Ascending aorta (tissue), 2 donors: ENCODE measurements around the gene TRAPPC10. TPM values are rescaled to one million over a fixed set of nuclear protein-coding genes. Genes with fewer than 3 reads are reported as not detected.
"Not testable (repeated sequence)": the region's sequence is repeated elsewhere in the genome, so short reads cannot be mapped to it uniquely, and the experiment has no call there.

Experiments used
- DNase-seq, 2 donors: peaks; one replicate each; pipeline ENCODE4 v3.0.0-alpha.2; 2019; ENCODE audit warnings: low spot score in 2 of 2
- H3K27ac ChIP-seq, 2 donors: fragments of 200-600 bp; sonication (generic); one replicate each; pipeline ENCODE4 v1.5.1; 2016 to 2017; ENCODE audit warnings: mild to moderate bottlenecking in 1 of 2
- H3K27me3 ChIP-seq: fragments of 200-600 bp; sonication (generic); one replicate; pipeline ENCODE4 v1.5.1; 2017
- H3K36me3 ChIP-seq, 2 donors: fragments of 200-600 bp; sonication (generic); one replicate each; pipeline ENCODE4 v1.5.1; 2016
- H3K4me1 ChIP-seq, 2 donors: fragments of 200-600 bp; sonication (generic); one replicate each; pipeline ENCODE4 v1.5.1; 2016 to 2017; ENCODE audit warnings: mild to moderate bottlenecking in 1 of 2
- H3K4me3 ChIP-seq, 2 donors: fragments of 200-600 bp; sonication (generic); one replicate each; pipeline ENCODE4 v1.5.1; 2016 to 2017; ENCODE audit warnings: mild to moderate bottlenecking in 1 of 2
- H3K9me3 ChIP-seq, 2 donors: fragments of 200-600 bp; sonication (generic); one replicate each; pipeline ENCODE4 v1.5.1; 2016
- intact Hi-C: fragments of 100-400 bp; cut with DNase I; formaldehyde crosslinking; loops from one replicate; pipeline ENCODE4 v1.15.1; 2023
- total RNA-seq: library from RNA; depleted of rRNA; stranded (reverse); fragments of >200 nt; gene quantifications from one replicate; pipeline ENCODE4 v1.1.0, GENCODE V29; 2016
- TF ChIP-seq, protein P1 (sequence below), 3 experiments: fragments of 200-600 bp in 2 of 3; fragments of 450-650 bp in 1 of 3; sonication (generic) in 2 of 3; IDR thresholded peaks; one replicate each; pipeline ENCODE4 v1.5.1; 2016 to 2019; ENCODE audit warnings: antibody characterized with exemption in 3 of 3, mild to moderate bottlenecking in 1 of 3, moderate library complexity in 1 of 3

TRAPPC10 gene
- total RNA-seq, 1 donor from 2014 or later, result 7.9 TPM

DNA sequence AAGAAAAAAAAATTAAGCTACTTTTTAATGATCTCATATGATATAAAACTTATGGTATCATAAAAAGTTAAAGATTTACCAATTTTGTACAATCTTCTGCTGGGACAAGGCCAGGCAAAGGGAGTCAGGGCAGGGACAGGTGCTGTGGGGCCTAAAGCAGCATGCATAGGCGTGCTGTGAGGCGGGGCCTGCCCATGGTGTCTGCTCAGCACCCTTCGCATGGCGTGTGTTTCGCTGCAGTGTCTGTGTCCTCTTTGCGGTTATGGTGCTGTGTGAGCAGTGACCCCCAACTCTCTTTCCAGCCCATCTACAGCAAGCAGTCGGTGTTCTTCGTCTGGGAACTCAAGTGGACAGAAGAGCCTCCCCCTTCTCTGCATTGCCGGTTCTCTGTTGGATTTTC lies 81.7 kb downstream of the TRAPPC10 start:
- Histone ChIP-seq H3K27ac (no peak overlapping the region), H3K36me3 (peaks cover 42 to 62% of the 10 kb centered on the region in 2 donors), H3K4me1 (no peaks in the 10 kb centered on the region), H3K27me3 (no peaks in the 10 kb centered on the region), H3K4me3 (no peak overlapping the region), H3K9me3 (no peaks in the 10 kb centered on the region)
- TF ChIP-seq, protein P1, sequence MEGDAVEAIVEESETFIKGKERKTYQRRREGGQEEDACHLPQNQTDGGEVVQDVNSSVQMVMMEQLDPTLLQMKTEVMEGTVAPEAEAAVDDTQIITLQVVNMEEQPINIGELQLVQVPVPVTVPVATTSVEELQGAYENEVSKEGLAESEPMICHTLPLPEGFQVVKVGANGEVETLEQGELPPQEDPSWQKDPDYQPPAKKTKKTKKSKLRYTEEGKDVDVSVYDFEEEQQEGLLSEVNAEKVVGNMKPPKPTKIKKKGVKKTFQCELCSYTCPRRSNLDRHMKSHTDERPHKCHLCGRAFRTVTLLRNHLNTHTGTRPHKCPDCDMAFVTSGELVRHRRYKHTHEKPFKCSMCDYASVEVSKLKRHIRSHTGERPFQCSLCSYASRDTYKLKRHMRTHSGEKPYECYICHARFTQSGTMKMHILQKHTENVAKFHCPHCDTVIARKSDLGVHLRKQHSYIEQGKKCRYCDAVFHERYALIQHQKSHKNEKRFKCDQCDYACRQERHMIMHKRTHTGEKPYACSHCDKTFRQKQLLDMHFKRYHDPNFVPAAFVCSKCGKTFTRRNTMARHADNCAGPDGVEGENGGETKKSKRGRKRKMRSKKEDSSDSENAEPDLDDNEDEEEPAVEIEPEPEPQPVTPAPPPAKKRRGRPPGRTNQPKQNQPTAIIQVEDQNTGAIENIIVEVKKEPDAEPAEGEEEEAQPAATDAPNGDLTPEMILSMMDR (IDR thresholded peaks at IDR 0.05), result no peak
- DNase-seq, result peak in 1 of 2 donors; percentile 22
- intact Hi-C loops, result no loop called here

DNA sequence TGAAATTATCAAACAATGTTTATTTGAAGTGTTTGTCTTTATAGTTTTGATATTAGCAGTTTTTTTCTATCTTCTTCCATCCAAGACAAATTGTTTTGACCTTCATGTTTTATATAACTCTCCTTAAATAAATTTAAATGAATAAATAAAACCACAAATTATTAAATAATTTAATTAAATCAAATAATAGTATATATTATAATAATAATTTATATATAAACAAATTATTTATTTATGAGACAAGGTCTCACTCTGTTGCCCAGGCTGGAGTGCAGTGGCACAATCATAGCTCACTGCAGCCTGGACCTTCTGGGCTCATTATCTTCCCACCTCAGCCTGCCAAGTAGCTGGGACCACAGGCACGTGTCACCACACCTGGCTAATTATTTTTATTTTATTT lies 82.7 kb downstream of the TRAPPC10 start:
- DNase-seq, result no peak
- intact Hi-C loops, result no loop called here
- TF ChIP-seq, protein P1 (IDR thresholded peaks at IDR 0.05), result no peak
- Histone ChIP-seq H3K36me3 (peaks cover 31 to 51% of the 10 kb centered on the region in 2 donors), H3K27ac (no peak overlapping the region), H3K4me3 (no peak overlapping the region), H3K9me3 (no peaks in the 10 kb centered on the region), H3K27me3 (no peaks in the 10 kb centered on the region), H3K4me1 (no peaks in the 10 kb centered on the region)

DNA sequence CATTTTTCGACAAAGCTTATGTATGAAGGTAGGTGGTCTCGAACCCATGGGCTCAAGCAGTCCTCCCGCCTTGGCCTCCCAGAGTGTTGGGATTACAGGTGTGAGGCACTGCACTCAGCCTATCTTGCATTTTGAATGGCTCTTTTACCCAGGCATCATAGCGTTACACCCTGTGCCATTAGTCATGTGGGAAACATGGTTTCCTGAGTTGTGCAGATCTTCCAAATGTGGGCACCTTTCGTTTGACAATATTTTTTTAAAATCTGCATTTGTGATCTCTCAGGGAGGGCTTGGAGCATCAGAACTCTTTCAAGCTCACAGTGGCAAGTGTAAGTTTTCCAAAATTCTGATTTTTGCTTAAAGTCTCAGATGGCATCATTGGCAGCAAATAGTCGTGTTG lies 86.4 kb downstream of the TRAPPC10 start:
- DNase-seq, H3K27me3 ChIP-seq, intact Hi-C loops, H3K9me3 ChIP-seq, H3K4me3 ChIP-seq, H3K4me1 ChIP-seq, H3K27ac ChIP-seq: not testable (repeated sequence)
- H3K36me3 ChIP-seq, result peaks cover 9 to 19% of the 10 kb centered on the region in 2 donors

DNA sequence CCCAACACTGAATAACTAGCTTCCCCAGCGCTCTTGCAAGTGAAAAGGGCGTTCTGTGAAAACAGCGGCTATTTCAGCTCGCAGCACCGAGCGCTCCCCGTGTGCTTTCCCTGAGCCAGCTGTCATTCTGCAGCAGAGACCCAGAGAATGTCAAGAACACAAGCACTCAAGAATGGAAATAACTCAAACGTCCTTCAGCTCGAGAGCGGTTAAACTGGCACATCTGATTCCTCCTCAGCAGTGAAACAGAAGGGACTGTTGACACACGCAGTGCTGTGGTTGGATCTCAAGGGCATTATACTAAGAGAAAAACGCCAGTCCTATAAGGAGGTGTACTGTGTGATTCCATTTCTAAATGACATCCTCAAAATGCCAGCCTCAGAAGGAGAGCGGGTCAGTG lies 86.9 kb downstream of the TRAPPC10 start:
- H3K4me3 ChIP-seq, H3K9me3 ChIP-seq, H3K4me1 ChIP-seq, H3K27me3 ChIP-seq, H3K27ac ChIP-seq, intact Hi-C loops, DNase-seq: not testable (repeated sequence)
- H3K36me3 ChIP-seq, result peaks cover 5 to 15% of the 10 kb centered on the region in 2 donors

DNA sequence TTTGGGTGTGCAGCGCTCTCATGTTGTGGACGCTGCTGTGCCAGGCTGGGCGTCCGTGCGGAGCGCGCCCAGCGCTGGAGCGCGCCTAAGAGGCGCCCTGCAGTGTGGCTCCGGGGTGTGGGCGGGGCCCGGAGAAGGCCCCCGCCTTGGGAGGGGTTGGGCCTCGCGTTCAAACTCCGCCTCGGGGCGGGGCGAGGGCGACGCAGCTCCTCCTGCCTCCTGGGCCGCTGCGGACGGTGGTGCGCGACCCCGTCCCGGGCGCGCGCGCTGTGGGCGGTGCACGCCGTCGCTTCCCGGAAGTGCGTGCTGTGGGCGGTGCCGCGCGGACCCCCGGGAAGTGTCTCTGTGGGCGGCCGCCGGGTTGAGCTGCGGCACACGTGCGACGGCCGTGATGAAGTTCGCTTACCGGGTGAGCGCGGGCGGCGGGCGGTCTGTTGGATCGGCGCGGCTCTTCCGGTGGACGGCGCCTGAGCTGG lies 95.0 kb downstream of the TRAPPC10 start, which contains the start of gene PWP2:
TSS of gene PWP2 (plus strand) at position 374 of the 476 bp plus-strand sequence. CDS start at position 392, 18 bp downstream.
- H3K27ac ChIP-seq, intact Hi-C loops: not testable (repeated sequence)
- DNase-seq, result peak in 1 of 2 donors; percentile 65

DNA sequence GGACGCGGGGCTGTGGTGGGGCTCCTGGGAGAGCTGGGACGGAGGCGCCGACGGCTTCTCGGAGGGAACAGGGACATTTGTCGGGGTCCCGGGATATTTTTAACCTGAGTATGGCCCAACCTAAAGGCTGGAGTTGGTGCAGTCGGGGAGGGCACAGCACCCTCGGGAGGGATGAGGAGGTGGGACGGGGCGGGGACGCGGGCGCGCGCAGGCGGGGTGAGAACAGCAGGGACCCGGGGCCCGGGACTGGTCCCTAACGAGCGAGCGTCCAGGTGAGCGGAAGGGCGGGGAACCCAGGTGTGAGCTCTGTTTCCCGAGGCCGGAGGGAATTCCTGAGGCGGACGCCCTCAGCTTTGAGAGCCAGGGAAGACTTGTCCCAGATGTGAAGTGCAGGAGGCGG lies 95.5 kb downstream of the TRAPPC10 start:
- H3K4me3 ChIP-seq, result peak overlapping the region in 1 of 2 donors; percentile 61
- H3K27me3 ChIP-seq, DNase-seq, H3K9me3 ChIP-seq, H3K36me3 ChIP-seq, intact Hi-C loops, H3K27ac ChIP-seq, H3K4me1 ChIP-seq: not testable (repeated sequence)

More for the DNA sequence above, 95.0 kb downstream of the TRAPPC10 start, which contains the start of gene PWP2:
- not testable (repeated sequence) for H3K4me1 ChIP-seq, H3K27me3 ChIP-seq, H3K36me3 ChIP-seq, H3K9me3 ChIP-seq
- H3K4me3 ChIP-seq, result peak within 1 kb of the TSS in 1 of 2 donors; percentile 61

DNA sequence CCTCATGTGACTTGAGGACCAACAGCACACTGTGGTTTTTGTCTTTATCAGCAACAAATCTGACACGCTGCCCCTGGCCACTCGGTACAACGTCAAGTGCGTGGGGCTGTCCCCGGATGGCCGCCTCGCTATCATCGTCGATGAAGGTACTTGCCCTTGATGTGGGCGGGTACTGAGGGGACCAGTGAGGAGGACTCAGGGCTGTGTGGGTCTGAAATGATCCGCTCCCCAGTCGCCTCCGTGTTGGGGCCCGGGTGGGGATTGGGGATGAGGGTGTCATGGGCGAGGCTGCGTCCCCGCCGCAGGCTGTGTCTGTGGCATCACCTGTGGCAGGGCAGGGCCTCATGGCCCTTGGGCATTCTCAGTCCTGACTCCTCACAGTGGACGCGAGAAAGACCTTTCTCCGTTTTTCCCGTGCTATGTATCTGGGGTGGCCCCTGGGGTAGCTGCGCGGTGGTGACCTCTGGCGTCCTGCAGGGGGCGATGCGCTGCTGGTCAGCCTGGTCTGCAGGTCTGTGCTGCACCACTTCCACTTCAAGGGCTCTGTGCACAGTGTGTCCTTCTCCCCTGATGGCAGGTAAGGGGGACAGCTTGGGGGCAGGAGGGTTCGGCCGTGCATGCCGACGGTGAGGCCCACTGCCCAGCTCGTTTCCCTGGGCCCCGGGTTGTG lies 101.7 kb downstream of the TRAPPC10 start:
- H3K4me1 ChIP-seq, H3K9me3 ChIP-seq, H3K4me3 ChIP-seq, H3K27ac ChIP-seq, intact Hi-C loops, H3K36me3 ChIP-seq, H3K27me3 ChIP-seq, DNase-seq: not testable (repeated sequence)

DNA sequence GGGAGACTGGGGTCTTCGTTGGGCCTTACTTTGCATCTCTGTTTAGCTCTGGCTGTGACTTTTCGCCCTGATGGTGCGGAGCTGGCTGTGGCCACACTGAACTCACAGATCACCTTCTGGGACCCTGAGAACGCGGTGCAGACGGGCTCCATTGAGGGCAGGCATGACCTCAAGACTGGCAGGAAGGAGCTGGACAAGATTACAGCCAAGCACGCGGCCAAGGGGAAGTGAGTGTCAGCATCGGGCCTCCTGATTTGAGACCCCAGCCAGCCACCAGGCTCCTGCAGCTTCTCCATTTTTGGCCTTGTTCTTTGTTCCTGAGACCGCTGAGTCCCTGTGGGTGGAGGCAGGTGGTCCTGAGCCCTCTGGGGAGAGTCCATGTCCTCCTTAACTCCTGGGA lies 110.0 kb downstream of the TRAPPC10 start:
- H3K27me3 ChIP-seq, intact Hi-C loops: not testable (repeated sequence)

DNA sequence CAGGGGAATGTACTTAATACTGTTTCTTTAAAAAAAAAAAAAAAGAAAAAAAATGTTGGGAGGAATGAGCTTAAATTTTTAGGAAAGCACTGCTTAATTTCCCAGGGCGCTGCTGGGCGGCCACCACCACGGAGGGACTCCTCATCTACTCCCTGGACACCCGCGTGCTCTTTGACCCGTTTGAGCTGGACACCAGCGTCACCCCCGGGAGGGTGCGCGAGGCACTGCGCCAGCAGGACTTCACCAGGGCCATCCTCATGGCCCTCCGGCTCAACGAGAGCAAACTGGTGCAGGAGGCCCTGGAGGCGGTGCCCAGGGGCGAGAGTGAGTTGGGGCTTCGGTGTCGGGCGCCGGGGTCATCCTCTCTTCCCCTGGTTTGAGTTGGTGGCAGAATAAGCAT lies 115.7 kb downstream of the TRAPPC10 start:
- H3K27ac ChIP-seq, H3K4me1 ChIP-seq, H3K36me3 ChIP-seq, H3K27me3 ChIP-seq, H3K4me3 ChIP-seq, H3K9me3 ChIP-seq, intact Hi-C loops, DNase-seq: not testable (repeated sequence)

More for the DNA sequence above, 110.0 kb downstream of the TRAPPC10 start:
- not testable (repeated sequence) for H3K9me3 ChIP-seq, DNase-seq, H3K4me1 ChIP-seq, H3K36me3 ChIP-seq, H3K27ac ChIP-seq, H3K4me3 ChIP-seq

DNA sequence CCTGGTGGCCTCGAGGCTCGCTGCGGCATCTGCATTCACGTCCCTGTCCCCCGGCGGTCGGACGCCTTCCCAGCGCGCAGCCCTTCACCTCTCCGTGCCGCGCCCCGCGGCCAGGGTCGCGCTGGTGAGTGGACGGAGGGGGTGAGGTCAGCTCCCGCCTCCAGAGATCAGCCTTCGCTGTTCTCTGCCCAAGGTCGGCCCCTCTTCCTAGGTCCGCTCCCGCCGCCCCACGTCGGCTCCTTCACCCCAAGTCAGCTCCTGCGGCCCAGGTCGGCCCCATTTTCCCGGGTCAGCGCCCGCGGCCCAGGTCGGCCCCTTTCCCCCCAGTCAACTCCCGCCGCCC lies 121.6 kb downstream of the TRAPPC10 start:
- H3K4me1 ChIP-seq, H3K36me3 ChIP-seq, H3K9me3 ChIP-seq, intact Hi-C loops, H3K4me3 ChIP-seq, DNase-seq, H3K27me3 ChIP-seq, H3K27ac ChIP-seq: not testable (repeated sequence)

DNA sequence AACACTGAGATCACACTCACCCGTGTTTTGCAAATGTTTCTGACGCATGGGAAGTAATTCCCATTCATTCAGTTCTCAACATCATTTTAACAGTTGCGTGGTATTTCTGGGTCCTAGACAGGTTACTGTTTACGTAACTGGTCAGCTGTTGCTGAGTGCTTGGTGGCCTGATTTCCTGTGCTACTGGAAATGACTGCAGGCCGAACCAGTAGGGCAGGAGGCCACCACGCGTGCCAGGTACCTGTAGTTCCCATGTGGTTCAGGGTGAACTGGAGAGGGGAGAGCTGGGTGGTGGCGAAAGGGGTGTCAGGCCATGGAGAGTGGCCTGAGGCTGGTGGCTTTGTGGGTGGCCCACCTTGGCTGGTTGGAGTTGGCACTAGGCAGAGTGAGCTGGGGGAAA lies 122.6 kb downstream of the TRAPPC10 start:
- H3K36me3 ChIP-seq, H3K4me1 ChIP-seq, DNase-seq, H3K27me3 ChIP-seq, H3K9me3 ChIP-seq, intact Hi-C loops, H3K27ac ChIP-seq, H3K4me3 ChIP-seq: not testable (repeated sequence)

DNA sequence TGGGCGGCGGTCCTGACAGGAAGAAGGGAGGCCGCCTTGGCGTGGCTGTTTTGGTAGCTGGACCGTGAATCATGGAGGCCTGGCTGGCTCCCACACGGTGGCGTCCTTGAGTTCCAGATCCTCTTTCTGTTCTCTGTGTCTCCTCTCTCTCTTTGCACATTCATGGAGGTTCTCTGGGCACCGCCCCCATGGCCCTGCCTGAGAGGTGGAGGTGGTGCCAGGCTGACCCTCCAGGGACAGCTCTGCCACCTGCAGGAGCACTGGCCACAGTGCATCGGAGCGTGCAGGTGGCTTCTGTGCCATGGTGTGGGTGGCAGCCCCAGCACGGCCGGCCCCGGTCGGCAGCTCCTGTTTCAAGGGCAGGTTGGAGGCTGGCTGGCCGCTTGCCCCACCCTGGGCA lies 125.9 kb downstream of the TRAPPC10 start:
- H3K4me3 ChIP-seq, H3K36me3 ChIP-seq, H3K9me3 ChIP-seq, H3K4me1 ChIP-seq, intact Hi-C loops, H3K27me3 ChIP-seq, DNase-seq, H3K27ac ChIP-seq: not testable (repeated sequence)
